Amniotic stem cell (primary cell): Measurements from ENCODE around the gene DCTN3.

Experiments
- DNase-seq: peaks from one replicate; lab custom pipeline; 2025; lab: John Stamatoyannopoulos, UW

Gene DCTN3

DNA sequence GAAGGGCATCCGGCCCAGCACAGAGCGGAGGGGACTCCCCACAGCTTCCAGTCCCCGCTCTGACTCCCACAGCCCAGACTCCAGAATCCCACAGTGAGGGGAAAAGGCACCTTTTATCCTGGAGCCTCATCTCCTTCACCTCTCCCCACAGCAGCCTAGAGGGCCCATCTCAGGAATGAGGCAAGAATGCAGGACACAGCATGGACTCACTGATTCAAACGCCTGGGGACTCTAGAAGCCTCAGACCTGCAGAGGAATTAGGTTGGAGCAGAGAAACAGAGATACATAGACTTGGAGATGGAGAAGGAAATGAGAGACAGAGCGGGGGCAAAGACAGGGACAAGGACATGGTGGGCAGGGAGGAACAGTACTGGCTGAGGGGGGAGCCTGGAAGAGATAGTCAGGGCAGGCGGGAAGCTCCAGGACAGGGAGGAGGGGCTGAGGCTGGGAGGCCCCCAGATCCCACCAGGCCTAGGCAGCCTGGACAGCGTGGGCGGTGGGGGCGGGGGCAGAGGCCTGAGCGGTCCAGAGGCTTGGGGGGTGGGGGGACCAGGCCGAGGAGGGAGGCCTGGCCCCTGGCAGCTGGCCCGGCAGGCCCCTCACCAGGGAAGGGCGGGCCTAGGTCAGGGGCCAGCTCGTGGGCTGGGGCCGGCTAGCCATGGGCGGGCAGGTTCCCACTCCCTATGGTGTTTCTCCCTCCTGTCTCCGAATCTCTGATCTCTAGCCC lies 46.5 kb downstream of the DCTN3 start:
- no peak for DNase-seq

DNA sequence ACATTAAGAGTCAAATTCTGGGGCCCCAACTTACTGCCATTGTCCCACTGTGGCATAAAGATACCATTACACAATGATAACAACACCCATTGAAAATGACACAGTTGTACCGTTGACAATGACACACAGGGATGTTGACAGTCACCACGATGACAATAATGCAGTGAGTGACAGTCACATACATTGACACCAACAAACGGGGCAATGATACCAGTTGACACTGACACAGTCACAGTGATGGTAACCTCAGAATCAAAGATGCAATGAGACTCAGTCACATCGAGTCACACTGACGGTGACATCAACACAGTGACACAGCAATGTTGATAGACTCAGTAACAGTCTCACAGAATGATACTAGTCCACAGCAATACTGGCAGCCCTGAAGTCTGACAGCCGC lies 47.7 kb downstream of the DCTN3 start:
- DNase-seq = no peak

DNA sequence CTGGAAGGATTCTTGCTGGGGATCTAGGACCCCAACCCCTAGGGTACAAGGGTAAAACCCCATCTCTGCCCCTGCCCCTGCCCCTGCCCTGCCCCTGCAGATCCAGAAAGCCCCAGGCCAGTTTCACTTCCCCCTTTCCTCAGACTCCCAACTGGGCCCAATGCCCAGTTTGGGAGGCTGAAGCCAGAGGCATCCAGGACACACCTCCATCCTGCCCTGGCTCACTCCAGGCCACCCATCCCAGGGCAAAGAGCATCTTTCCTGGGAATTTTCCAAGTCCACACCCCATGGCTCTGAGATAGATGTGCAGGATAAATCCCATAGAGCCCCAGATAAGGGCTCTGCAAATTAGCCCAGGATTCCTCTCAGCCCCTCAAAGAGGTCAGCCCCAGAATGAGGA lies 48.2 kb downstream of the DCTN3 start:
- DNase-seq = no peak

DNA sequence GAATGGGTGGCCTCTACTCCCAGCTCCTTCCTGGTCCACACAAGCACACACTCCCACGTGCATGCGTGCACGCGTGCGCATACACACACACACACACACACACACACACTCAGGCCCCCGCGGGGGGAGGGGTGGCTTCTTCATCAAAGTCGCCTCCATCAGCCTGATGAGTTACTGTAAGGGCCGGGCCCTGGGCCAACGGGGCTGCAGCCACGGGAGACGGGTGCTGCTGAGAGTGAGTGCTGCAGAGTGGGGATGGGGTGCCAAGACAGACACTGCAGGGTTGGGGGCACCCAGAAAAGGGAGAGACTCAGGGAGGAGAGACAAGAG lies 48.8 kb downstream of the DCTN3 start:
- DNase-seq = no peak

DNA sequence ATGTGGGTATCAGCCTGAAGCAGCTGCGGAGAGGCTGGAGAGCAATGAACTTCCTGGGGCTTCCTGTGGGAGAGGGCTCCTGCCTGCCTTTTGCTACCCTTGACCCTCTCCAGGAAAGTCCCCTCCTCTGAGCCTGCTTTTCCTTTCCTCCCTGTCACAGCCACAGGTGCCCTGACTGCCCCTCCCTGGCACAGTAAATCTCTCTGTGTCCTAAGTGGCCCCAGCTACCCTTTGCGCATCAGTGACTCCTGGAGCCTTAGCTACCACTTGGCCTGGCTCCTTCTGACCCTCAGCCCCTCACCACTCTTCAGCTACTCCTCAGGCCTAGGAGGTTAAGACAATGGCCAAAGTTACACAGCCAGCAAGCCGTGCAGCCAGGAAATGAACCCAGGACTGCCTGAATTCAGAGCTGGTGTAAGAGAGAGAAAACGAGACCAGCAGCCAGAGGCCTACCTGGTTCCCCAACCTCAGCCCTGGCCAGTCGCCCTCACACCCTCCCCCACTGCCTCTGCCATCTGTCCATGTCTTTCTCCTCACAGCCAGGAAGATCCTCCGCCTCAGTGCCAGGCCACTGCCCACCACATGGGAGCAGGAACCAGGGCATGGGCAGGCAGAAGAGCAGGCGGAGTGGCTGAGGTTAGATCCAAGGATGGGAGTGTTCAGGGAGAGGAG lies 49.4 kb downstream of the DCTN3 start:
- no peak for DNase-seq

DNA sequence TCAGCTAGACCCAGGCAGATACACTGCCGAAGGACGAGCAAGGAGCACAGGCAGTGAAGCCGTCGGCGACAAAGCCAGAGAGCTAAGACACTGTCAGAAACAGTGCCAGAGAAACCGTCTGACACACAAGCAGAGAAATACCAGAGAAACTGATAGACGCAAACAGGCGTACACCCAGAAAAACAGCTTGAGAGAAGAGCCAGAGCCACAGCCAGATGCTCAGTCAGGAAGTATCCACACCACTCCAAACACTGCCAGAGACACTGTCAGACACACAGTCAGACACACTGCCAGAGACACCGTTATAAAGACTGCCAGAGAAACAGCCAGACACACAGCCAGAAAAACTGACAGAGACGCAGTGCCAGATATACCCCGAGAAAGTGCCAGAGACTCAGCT lies 49.9 kb downstream of the DCTN3 start:
- DNase-seq = no peak

DNA sequence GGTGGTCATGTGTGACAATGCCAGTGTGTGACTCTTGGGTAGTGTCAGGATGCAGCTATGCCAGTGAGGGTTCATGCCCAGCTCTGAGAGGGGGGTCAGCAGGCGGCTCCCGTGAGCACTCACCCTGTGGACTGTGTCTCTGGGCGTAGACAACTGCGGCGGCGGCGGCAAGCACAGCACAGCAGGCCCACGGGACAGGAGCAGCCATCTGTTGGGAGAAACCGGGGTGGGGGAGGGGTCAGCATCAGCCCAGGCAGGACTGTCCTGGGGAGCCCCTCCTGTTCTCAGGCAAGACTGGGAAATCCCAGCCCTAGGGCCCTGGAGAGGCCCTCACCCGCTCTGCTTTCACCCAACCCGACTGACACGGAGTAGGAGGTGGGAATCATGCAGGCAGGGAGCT lies 51.5 kb downstream of the DCTN3 start:
- no peak for DNase-seq

DNA sequence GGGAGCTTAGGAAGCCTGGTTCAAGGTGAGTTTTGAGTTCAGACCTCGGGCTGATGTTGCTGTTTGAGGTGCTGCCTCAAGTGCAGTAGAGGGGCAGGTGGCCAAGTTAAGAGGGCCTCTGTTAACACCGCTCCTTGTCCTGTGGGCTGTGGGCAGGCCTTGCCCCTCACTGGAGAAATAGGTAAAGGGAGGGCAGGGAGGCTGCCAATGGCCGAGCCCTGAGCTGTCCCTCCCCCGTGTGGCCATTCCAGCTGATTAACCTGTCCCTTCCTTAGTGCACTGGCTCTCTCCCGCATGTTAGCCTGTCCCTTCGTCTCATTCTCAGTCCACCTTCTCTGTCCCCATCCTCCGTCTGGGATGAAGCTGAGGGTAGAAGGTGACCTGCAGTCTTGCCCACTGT lies 52.2 kb downstream of the DCTN3 start:
- no peak for DNase-seq

DNA sequence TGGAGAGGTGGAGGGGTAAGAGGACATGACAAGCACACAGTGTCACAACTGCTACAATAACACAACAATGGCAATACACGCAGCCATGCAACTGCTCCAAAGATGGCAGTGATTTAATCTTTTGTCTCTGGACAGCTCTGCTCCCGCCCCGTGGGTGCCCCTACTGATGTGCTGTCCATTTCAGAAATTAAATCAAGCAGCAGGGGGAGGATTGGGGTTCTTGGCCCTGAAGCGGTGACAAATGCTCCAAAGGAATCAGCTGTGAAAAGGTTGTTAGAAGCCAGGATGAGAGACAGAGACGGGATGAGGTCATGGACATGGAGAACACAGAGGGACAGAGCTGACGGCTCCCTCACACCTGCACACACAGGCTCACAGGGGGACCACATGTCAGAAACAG lies 53.3 kb downstream of the DCTN3 start:
- DNase-seq = no peak

DNA sequence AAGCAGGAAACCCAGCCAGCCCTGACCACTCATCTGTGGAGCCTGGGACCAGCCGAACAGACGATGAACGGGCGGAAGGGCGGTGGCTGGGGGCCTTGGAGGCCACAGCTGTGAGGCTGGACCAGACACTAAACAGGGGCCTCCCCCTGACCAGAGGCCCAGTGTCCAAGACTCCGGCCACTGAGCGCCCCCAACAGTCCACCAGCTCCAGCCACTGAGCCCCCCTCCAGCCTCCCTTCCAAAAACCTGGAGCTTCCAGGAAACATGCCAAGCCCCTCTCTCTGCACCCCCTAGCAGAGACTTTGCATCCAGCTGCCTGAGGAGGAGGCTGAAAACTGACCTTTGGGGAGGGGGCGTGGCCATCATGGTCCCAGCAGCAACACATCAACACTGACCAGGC lies 54.0 kb downstream of the DCTN3 start:
- no peak for DNase-seq

DNA sequence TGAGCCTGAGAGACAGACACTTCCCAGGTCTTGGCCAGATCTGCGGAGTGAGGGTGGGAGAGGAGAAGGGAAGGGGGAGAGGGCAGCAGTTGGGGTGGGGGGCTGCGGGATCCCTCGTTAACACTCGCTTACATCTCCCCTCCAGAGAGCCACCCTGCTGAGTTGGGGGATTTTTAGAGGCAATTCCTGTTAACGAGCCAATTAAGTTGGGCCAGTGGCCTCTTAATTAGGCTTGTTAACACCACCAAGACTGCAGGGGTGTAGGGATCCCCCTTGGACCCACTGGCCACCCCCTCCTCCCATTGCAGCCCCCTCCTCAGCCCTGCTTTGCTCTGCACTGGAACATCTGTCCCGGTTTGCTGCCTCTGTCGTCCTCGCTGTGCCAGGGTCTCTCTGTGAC lies 54.4 kb downstream of the DCTN3 start:
- DNase-seq = no peak

DNA sequence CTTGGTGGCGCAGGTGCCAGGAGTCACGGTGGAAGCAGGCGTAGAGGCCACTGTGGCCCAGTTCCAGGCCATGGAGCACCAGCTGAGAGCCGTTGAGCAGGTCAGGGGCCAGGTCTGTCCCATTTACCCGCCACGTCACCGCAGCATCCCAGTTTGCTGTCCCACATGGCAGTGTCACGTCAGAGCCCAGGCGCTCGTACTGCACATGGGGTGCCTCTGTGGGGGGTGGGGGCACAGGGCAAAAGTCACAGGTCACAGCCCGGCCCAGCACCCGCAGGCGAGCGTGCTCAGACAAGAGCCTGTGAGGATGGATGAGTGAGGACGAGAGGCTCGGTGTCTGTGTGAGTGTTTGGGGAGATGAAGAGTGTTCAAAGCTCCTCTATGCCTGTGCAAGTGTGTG lies 55.7 kb downstream of the DCTN3 start:
- DNase-seq = no peak
